NCI-H510A (cell line): ENCODE data around the gene VPS41.
"Not testable (repeated sequence)": the region's sequence is repeated elsewhere in the genome, so short reads cannot be mapped to it uniquely, and the experiment has no call there.

Source experiments
- DNase-seq: peaks from one replicate; lab custom pipeline; 2025; lab: John Stamatoyannopoulos, UW

VPS41 gene

DNA sequence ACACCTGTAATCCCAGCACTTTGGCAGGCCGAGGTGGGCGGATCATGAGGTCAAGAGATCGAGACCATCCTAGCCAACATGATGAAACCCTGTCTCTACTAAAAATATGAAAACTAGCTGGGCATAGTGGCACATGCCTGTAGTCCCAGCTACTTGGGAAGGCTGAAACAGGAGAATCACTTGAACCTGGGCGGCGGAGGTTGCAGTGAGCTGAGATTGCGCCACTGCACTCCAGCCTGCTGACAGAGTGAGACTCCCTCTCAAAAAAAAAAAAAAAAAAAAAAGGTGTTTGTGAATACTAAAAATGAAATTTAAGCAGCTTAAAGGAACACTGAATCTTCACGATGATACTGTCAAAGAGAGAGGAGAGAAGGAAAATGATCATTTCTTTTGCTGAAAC, 54.0 kb downstream of the VPS41 start:
- not testable (repeated sequence) for DNase-seq

DNA sequence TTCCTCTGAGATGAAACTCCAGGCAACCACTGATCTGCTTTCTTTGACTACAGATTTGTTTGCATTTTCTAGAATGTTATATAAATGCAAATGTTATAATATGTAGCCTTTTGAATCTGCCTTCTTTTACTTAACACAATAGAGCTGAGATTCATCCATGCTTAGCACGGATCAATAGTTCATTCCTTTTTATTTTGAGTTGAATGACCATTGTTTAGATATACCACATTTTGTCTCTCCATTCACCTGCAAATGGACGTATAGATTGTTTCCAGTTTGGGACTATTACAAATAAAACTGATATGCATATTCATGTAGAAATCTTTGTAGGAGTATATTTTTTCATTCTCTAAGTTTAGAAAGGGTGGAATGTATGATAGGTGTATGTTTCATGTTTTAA, 57.7 kb downstream of the VPS41 start:
- no peak for DNase-seq

DNA sequence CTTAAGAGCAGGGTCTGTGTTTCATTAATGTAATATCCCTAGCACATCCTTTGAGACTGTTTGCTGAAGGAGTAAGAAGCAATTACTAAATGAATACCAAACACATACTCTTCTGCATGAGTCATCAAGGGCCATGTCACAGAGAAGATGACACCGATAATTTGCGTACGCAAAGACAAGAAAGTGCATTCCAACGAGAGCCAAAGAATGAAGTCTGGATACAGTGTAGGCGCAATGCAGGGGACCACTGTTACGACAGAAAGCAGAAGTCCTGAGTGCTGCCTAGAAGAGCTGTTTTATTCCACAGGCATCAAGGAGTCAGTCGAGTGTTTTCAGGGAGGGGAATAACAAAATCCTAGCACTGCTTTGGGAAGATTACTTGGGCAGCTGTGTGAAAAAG, 62.7 kb downstream of the VPS41 start:
- no peak for DNase-seq

DNA sequence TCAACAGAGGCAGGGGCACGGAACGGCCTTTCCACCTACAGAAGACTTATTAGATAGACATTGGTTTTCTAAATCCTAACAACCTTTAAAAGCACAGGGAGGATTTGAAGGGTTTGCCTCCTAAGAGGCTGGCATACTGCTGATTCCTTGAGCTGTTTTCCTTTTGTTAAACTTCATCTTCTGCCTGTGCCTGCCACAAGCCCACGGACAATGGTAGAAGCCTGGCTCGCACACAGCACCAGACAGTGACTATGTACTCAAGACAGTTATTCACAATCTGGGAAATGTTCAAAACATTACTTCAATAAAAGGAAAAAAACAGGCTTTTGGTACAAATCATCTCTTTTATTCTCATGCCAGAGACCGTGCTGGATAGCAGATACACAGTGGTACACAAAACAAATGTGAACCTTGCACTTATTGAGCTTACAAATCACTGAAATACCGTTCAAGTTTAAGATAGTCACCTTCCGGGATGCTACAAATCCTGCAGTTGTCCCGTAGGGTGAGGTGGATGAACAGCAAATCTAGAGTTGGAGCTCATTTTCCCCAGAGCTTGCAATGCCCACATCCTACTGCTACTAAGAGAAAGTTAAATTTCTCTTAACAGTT, 63.9 kb downstream of the VPS41 start:
- DNase-seq = no peak

DNA sequence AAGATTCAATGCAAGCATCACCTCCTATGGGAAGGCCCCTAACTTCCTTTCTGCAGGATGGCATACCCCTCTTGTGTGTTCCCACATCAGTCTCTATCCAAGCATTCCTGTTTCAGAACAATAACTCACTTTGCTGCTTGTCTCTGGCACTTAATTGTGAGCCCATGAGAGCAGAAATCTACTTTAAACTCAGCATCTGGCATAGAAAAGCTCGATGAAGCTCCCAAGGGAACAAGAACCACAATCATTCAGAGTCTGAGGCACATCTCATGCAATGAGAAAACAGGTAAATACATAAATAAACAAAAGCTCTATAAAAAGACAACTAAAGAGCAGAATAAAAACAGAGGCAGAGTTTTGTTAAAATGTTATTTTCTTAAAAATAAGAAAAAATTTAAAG, 66.2 kb downstream of the VPS41 start:
- no peak for DNase-seq

DNA sequence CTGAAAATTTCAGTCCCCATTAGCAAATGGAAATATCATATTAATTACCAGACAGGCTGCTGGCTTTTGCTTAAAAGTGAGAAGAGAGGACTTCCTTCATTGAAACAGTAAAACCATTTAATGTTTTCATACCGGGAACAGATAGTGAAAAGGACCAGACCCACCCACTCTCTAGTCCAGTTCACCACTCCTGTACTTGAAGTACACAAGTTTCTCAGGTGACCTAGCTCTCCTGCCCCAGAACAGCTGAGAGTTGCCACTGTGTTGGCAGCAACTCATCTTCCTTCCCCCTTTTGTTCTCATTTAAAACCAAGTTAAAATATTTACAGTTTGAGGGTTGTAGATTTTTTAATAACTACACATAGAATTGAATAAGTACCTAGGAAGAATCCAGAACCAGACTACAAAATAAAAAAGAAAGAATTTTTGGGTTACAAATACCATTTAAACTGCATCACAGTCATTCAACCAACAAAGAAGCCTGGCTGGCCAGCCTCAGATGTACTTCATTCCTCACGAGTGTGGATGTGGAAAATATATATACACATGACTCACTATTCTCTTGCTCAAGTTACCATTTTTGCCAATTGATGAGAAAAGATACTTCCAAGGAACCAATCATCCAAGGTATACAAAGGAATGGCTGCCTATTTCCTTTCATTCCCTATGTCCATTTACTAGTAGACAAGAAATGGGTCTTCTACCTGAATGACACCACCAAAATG, 68.1 kb downstream of the VPS41 start:
- no peak for DNase-seq

DNA sequence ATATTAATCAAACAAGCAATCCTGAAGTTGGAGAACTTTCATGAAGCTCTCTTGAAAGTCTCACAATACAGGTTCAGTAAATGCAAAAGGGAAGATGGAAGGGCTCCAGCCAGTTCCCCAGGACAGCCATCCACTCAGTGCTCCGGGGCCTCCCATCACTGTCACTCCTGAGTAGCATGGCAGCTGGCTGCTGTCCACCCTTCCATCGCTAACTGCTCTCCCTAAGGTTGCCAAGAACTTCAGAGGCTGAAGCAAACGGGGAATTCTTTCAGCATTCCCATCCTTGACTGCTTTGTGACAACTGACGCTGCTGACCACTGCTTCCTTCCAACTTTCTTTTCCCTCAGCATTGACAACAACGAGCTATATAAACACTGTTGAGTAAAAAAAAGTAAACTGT, 69.1 kb downstream of the VPS41 start:
- no peak for DNase-seq

DNA sequence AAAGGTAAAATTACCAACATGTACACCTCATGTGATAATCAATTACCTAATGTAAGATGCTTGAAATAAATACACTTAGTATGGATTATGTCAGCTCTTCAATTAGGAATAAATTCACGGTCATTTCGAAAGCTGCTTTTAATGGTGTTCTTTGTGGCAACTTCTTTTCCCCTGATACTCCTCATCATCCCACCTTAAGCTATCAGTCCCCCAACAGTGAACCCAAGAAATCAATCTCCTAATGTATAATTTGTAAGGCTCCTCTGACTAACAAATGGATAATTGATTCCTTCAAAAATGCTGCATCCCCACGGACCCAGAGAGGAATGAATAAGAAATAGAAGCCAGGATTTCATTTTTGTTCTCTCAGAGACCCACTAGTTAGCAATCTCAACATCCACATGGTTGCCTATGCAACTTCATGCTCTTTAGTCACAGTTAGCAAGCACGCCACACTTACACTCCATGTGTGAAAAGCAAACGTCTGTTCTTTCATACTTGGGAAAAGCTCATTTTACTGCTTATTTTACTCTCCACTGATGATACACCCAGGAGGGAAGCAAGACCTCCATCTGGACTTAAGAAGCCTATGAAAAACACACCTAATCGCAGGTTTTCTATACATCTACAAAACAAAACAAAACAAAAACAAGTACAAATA, 70.1 kb downstream of the VPS41 start:
- no peak for DNase-seq

DNA sequence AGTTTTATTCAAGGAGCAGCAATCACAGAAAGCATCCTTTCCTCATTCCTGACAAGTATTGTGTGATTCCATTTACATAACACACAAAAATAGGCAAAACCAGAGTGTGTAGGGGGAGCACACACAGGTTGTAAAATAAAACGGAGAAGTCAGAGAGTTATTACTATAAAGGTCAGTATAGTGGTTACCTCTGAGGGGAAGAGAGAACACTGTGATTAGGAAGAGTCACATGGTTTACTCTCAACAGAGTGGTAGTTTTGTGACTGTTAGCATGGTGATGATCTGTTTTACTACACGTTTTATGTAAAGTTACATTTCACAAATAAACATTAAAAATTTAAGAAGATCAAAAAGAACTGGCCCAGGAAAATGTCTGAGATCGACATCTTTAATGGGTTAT, 74.6 kb downstream of the VPS41 start:
- no peak for DNase-seq

DNA sequence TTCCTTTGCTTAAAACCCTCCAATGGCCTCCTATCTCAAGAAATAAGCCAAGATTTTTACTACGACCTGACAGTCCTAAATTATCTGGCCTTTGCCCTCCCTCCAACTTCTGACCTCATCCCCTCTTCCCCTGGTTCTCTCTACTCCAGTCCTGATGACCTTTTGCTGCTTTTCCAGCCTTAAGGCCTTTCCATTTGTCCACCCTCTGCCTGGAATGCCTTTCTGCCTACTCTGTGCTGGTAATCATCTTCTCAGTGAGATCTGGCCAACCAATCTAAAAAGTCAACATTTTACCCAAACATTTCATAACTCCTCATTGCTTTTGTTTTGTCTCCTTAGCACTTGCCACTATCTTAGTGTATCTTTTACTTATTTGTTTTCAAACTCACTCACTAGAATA, 75.7 kb downstream of the VPS41 start:
- DNase-seq = no peak

DNA sequence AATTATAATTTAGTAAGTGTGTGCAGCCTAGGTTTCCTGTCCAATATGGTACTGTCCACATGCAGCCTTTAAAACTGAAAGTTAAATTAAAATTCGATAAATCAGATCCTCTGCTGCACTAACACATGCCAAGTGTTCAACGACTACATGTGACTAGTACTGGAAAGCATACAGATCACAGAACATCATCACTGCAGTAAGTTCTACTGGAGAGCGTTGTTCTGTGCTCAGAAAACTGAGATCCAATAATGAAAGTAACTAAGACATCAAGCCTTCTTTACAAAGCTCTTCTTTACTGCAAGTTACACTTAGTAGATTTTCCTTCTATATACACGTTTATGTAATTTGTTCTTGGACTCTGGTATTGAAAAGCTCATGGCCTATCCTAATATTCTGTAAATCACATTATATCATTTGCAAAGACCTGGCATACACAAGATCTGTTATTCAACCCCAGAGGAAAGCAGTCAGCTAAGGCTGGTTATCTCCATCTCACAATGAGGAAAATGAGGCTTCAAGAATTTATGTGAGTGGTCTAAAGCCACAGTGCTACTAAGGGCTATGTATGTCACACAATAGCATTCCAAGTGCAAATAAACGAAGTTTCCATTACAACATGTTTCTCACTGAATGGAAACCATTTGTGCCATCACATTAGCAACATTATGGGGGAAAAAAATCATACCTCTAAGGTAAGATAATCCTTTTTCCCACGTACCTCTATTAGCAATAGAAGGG, 77.6 kb downstream of the VPS41 start:
- DNase-seq = no peak

DNA sequence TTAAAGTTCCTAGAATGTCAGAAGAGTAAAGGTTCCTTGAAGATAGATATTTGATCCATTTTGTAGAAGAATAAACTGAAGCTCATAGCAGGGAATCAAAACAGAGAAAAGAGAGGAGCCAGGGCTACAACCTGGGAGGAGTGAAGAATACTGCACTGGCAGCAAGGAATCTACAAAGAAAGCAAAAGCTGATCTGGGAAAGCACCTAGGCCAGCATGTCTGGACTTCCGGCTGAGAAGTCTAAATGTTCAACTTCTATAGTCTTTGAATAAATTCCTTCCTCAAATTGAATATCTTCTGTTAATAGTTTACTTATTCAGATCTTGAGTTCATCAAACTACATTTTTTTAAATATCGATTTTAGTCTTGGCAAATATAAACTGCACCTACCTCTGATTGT, 78.2 kb downstream of the VPS41 start:
- DNase-seq = no peak

DNA sequence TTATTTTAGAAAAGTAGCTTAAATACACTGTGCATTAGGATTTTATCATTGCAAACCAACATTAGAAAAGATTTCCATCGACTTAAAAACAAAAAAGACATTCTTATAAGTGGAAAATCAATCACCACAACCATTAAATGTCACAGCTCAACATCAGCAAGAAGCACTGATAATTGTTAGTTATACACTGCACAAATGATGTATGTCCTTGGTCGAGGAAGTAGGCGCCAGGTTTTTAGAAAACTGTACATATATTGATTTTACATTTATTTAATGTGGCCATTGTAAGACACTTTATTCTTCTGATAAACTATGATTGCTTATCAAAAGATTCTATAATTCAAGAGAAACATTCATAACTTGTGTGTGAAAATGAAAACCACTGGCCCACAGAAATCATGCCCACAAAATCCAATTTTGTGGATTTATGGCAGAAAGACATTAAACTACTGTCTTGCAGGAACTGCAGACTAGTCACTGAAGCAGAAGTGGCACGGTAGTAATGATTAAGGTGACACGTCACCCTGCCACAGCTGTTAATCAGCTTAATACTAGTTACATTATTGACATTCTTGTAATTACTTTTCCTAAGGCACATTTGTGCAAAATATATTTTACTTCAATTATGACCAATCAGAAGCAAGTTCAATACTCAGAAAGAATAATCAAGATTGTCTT, 79.4 kb downstream of the VPS41 start:
- no peak for DNase-seq

DNA sequence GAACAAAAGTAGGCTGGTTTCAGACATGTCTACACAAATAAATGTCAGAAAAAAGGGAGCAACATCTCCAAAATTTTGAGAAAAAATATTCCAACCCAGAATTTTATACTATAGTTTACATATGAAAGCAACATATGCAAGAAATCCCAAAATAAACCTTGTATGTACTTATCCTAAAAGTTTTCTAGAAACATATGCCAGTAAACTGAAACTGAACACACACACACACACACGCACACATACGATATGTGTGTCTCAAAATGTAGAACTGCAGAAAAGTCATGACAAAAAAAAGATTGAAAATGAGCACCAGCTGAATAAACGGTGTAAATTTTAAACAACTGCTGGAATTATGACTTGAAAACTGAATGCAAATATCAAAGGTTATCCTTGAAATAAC, 81.0 kb downstream of the VPS41 start:
- DNase-seq = no peak

DNA sequence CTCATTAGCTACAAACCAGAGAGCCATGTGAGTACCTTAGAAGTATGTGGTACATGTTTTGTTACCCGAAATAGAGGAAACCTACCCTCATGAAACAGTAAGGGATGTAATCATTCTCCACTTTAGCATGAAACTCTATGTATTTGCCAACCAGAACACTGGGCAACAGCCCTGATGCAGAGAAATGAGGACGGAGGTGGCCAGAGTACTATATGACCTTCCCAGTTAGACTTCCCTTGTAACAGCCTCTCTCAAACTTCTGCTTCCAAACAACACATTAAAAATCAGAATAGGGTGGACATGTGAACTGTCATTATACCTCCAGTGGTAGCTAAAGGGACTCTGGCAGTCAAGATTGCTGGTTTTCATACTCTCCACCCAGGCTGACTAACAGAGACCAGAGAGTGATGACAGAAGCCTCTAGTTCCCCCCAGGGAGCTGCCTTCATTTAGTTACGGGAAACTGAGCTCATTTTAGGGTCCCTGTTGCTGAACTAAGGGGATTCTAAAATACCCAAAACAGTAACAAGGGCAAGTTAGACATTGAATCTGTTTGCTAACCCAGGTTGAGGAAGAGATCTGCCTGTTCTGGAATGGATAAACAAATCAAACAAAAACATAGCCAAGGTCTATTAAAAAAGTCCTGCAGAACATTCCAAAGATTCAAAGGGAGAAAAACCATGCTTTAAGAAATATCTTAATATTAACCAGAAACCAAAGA, 83.1 kb downstream of the VPS41 start:
- DNase-seq = no peak

DNA sequence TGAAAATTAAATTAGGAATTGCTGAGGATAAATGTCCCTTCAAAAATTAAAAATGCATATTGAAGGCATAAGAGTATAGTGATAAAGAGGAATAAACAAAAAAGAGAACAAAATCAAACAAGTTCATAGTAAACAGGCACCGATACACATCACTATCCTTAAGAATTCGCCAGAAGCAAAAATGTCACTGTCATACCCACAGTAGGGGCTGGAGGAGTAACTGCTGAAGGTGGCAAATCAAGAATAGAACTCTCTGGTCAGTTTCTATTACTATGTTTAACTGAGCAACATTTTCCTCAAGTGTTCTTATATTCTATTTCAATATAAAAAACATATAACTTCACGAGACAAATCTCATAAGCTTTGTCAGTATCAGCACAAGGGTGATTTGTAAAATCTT, 84.0 kb downstream of the VPS41 start:
- no peak for DNase-seq

DNA sequence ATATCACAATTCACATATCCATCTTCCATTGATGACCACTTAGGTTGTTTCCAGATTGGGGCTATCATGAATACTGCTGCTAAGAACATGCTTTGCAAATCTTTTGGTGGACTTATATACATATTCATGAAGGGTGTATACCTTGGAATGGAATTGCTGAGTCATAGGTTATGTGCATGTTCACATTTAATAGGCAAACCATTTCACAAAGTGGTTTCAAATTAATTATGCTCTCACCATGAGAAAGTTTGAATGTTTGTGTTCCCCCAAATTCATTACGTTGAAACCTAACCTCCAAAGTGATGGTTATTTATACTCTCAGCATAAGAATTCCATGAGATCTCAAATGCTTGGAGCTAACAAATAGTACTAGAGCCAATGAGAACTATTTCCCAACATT, 86.4 kb downstream of the VPS41 start:
- no peak for DNase-seq

DNA sequence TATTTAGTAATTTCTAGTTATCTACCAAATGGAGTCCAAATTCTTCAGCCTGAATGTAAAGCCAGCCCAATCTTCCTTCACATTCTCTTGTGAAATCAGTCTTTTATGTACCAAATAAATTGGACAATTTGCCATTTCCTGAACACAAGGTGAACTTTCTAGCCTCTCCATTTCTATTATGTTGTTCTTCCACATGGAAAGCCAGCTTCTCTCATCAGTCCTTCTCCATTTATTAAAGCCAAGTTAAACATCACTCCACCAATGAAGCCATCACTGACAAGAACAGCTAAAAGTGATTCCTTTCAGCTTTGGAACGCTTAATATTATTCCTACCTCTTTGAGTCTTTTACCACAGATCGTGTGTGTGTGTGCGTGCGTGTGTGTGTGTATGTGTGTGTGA, 88.4 kb downstream of the VPS41 start:
- no peak for DNase-seq

DNA sequence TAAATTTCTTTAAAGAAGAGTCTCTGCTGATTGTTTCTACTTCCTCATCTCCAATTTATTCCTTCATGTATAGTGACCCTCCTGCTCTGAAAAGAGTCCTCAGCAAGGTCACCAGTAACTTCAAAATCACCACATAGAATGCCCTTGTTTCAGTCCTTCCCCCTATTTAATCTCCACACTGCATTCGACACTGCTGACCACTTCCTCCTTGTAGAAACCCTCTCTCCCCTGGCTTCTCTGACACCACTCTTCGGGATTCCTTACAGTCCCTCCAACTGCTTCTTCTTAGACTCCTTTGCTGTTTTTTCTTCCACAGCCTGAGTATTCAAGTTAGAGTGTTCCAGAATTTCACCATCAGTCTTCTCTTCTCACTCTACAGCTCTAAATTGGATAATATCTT, 89.5 kb downstream of the VPS41 start:
- DNase-seq = no peak

DNA sequence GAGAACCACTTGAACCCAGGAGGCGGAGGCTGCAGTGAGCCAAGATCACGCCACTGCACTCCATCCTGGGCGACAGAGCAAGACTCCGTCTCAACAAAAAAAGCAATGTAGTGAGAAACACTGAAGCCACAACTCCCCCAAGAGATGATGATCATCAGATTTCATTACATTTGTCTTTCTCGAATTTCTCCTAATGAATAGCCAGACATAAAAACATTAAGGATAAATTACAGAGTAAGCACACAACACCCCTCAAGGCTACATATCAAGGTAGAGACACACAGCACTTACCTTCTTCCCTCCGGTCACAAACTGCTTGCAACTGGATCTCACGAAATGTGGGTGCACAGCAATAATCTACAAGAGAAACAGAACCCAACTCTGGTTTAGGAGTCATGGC, 91.5 kb downstream of the VPS41 start:
- DNase-seq = no peak

DNA sequence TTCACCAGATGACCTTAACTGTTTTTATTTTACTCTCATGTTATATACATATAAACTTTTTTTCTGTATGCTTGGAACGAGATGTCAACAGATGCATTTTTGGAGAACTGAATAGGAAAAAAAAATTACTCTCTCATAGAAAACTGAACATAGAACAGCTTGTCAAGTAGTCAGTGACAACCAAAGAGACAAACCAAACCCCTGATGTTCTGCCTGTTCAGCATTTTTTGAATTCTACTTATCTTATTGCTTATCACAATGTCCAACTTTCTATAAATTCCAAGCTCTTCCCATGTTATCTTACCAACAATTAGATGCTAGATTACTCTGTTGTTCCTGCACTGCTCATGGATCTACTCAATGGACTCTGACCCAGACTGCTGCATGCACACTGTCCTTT, 95.2 kb downstream of the VPS41 start:
- no peak for DNase-seq

DNA sequence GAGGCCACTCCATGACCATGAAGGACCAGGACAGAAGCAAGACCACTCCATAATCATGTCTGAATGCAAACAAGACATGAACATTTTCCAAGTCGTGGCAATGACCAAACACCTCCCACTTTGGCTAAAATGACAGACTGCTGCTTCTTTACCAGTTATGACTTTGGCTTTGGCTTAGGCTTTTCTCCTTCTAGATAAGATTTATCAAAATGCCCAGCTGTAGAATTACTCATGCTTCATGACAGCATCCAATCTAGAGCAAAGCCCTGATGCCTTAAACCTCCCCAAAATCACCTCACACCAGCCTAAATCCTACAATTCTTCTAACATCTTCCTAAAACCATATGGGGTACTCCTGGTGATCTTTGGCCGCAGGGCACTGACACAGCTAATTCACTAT, 102.1 kb downstream of the VPS41 start:
- no peak for DNase-seq
